NOMO-1 (cell line): Measurements from ENCODE around the gene ARFRP1.
"Not testable (repeated sequence)": the region's sequence is repeated elsewhere in the genome, so short reads cannot be mapped to it uniquely, and the experiment has no call there.

Experiments
- DNase-seq, 2 experiments: peaks; one replicate each; lab custom pipeline; 2025; ENCODE audit not compliant: unreplicated experiment in 2 of 2; lab: John Stamatoyannopoulos, UW

The ARFRP1 gene

DNA sequence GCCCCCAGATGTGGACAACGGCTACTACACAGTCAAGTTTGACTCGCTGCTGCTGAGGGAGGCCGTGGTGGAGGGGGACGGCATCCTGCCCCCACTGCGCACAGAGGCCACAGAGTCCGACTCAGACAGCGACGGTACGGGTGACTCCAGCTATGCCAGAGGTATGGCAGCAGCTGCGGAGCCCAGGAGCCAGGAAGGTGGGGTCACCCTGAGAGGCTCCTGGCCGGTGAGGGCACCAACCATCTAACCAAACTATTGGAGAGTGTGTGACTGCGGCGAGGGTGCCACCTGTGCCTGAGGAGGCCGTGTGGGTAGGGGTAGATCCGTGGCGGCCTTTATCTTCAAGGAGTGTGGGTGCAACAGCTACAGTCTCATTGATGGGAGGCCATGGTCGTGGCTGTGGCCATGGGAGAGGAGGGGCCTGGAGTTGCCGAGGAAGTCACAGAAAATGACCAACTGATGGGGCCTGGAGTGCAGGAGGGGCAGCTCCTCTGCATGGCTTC, 25.9 kb upstream of the ARFRP1 start:
- no peak for DNase-seq

DNA sequence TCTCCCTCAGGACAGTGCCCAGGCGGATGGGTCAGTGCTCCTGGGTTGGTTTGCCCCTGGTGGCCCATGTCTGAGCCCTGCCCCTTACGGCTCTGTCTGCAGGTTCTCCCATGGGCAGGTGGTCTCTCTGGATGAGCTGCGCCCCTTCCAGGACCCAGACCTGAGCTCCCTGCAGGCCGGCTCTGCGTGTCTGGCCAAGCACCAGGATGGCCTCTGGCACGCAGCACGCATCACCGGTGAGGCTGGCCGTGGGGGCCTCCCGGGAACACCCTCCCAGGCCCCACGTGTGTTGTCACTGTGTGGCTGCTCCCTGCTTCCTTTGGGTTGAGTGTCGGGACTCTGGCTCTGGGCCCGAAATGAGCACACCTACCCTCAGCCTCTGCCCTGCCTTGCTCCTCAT, 25.3 kb upstream of the ARFRP1 start:
- DNase-seq: no peak

DNA sequence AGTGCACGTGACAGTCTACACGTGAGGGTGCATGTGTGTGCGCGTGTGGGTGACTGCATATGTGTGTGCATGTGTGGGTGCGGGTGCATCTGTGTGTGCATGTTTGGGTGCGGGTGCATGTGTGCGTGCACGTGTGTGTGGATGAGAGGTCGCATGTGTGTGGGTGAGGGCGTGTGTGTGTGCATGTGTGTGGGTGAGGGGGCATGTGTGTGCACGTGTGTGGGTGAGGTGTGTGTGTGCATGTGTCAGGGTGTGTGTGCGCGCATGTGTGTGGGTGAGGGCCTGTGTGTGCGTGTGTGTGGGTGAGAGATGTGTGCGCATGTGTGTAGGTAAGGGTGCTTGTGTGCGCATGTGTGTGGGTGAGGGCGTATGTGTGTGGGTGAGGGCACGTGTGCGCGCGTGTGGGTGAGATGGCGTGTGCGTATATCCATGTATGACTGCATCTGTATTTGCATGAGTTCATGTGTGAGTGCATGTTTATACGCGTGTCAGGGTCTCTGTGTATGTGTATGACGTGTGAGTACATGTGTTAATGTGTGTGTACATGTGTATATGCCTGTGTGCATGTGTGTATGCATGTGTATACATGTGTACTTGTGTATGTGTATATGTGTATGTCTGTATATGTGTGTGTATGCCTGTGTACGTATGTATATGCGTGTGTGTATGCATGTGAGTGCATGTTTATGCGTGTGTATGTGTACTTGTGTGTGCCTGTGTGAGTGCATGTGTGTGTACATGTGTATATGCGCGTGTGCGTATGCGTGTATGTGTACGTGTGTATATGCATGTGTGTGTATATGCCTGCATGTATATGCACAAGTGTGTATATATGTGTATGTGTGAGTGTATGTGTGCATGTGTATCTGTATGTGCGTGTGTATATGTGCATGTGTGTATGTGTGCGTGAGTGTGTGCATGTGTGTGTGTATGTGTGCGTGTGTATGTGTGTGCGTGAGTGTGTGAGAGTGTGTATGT, 24.6 kb upstream of the ARFRP1 start:
- no peak for DNase-seq

DNA sequence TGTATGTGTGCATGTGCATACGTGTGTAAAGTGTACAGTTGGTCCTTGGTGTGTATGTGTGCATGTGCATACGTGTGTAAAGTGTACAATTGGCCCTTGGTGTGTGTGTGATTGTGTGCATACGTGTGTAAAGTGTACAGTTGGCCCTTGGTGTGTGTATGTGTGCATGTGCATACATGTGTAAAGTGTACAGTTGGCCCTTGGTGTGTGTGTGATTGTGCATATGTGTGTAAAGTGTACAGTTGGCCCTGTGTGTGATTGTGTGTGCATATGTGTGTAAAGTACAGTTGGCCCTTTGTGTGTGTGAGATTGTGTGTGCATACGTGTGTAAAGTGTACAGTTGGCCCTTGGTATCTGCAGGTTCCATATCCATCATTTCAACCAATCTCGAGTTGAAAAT, 23.6 kb upstream of the ARFRP1 start:
- DNase-seq: no peak

- DNase-seq: not testable (repeated sequence)
Observed at GRCh38 chr20:63730189-63730733, 22.5 kb upstream of the ARFRP1 start.

DNA sequence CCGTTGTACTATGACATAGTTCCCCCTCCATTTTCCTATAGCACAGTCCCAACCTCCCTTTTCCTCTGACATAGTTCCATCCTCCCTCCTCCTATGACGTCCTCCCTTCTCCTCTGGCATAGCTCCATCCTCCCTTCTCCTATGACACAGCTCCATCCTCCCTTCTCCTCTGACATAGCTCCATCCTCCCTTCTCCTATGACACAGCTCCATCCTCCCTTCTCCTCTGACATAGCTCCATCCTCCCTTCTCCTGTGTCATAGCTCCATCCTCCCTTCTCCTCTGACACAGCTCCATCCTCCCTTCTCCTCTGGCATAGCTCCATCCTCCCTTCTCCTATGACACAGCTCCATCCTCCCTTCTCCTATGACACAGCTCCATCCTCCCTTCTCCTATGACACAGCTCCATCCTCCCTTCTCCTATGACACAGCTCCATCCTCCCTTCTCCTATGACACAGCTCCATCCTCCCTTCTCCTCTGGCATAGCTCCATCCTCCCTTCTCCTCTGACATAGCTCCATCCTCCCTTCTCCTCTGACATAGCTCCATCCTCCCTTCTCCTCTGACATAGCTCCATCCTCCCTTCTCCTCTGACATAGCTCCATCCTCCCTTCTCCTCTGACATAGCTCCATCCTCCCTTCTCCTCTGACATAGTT, 15.3 kb upstream of the ARFRP1 start:
- DNase-seq: not testable (repeated sequence)

DNA sequence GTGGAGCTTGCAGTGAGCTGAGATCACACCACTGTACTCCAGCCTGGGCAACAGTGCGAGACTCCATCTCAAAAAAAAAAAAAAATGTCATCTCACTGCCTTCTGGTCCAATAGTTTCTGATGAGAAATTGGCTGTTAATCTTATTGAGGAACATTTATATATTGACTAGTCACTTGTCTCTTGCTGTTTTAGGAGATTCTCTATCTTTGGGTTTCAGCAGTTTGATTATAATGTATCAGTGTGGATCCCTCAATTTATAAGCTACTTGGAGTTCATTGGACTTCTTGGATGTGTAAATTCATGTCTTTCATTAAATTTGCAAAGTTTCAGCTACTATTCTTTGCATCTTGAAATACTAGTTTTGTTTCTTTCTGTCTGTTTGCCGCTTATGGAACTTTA, 11.2 kb upstream of the ARFRP1 start:
- no peak for DNase-seq

DNA sequence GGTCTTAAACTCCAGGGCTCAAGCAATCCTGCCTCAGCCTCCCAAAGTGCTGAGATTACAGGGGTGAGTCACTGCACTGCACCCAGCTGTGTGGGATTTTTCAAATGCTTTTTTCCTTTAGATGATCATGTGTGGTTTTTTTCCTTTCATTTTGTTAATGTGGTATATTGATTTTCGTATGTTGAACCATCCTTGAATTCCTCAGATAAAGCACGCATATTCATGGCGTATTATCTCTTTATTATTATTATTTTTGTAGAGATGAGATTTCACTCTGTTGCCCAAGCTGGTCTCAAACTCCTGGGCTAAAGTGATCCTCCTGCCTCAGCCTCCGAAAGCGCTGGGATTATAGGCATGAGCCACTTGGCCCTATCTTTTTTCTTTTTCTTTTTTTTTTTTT, 7.1 kb upstream of the ARFRP1 start:
- no peak for DNase-seq

GRCh38 chr20:63712191-63712590, 4.4 kb upstream of the ARFRP1 start:
- no peak for DNase-seq

DNA sequence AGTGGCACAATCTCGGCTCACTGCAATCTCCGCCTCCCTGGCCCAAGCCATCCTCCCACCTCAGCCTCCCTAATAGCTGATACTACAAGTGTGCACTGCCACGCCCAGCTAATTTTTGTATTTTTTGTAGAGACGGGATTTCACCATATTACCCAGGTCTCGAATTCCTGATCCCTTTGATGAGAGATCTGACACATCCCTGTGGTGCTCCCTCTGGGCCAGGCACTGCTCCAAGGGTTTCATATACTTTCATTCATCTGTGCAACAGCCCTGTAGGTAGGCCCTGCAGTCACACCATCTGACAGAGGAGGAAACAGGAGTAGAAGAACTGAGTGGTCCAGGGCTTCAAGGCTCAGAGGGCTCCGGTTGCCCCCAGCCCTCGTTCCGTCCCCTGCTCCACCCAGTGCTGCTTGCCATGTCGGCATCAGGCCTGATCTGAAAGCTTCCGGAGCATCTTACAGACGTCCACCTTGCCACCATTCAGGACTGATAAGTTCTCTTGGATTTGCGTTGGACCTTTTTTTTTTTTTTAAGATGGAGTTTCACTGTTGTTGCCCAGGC, 3.4 kb upstream of the ARFRP1 start:
- DNase-seq: no peak

- DNase-seq: no peak
Observed at GRCh38 chr20:63709149-63709527, 1.4 kb upstream of the ARFRP1 start.

- no peak for DNase-seq
Observed at GRCh38 chr20:63708301-63709148, 749 bp upstream of the ARFRP1 start.

DNA sequence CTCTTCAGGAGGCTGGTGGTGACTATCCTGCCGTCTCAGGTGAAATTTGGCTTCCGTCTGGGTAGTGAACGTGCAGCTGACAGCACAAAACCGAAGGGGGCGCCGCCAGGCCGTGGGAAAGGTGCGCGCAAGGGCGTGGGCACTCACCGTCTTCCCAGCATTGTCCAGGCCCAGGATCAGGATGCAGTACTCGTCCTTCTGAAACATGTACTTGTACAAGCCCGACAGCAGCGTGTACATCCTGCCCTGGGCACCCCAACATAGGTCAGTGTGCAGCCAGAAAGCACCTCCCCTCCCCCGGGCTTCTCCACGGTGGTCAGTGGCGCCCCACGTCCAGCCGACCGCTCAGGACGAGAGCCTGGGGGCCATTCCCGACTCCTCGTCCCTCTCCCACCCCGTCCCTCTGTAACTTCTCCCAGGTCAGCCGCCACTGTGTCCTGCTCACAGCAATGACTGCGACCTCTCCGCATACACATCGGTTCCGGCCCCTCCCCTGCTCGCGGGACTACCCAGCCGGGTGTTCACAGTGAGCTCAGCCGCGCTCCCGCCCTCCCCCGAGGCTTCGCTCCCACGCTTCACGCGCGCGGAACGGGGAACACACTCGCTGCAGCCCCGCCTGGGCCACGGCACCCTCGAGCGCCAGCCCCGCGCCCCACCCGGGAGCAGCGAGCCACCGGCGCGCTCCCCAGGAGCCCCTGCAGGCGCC, 771 bp downstream of the ARFRP1 start:
- DNase-seq: peak; percentile 15 to 47

- DNase-seq: no peak
Observed at GRCh38 chr20:63706027-63706695, 1.6 kb downstream of the ARFRP1 start.

DNA sequence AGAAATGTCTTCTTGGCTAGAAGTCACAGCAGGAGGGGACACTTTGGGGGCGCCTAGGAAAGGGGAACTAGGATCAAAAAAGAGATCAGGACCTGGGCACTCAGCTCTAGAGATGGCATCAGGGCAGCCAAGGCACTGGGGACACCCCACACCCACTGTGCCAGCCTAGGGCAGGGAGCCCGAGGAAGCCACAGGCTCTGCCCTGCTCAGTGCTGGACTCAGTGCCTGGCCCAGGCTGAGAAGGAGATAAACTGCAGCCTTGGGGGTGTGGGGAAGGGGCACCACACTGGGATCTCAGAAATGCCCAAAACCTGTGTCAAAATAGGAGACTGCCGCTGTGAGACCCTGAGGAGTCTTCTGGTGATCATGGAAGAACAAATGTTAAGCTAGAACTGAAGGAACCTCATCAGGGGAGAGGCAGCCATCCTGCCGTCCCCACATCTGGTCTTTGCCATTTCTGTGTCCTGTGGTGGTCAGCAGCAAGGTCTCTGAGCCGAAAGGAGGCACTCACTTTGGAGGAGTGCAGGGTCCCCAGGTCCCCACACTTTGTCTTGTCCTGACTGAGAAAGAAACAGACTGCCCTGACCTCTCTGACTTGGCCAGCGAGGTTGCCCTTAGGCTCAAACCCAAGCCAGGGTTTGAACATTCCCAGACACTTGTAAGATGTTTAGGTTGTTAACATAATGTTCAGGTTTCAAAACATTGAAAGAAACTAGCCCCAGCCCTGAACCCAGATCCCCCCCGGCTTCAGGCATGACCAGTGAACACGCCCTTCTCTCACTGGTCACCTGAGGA, 2.3 kb downstream of the ARFRP1 start:
- DNase-seq: no peak

DNA sequence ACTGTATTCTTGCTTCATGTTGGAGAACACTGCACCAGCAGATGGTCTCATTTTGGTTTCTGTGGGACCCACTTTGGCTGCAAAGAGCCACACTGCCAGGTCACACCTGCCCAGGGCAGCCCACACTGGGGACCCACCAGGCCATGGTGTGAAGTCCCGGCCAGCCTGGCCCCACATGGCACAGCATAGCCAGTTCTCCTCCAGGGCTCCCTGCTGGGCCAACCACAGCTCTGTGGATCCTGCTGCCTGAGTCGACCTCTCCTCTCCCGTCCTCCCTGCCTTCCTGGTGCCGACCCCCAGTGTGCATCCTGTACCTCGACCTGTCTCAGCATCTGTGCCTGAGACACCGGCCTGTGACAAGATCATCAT, 3.0 kb downstream of the ARFRP1 start:
- DNase-seq: no peak

GRCh38 chr20:63703976-63704748, 3.6 kb downstream of the ARFRP1 start:
- no peak for DNase-seq

DNA sequence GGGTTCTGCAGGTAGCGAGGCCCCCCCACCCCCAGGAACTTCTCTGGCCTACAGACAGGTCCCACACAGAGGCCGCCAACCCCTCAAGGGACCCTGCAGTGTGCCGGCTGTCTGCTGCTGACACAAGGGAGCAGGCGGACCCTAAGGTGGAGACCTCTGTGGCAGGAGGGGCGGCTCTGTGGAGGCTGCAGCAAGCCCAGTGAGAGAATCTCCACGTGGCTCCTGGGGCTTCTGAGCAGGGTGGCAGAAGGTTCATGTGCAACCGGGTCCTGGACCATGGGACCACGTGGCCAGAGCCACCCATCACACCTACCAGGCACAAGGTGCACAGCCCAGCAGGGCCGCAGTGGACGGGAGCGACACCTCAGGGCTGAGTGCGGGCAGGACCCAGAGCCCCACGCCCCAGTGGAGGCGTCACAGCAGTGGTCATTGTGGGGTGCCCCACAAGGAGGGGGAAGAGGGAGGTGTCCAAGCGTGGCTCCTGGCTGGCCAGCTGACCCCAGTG, 4.3 kb downstream of the ARFRP1 start:
- DNase-seq: no peak
